Measurements from ENCODE around the gene SCAPER.
"Not testable (repeated sequence)": the region's sequence is repeated elsewhere in the genome, so short reads cannot be mapped to it uniquely, and the experiment has no call there.

Gene SCAPER

DNA sequence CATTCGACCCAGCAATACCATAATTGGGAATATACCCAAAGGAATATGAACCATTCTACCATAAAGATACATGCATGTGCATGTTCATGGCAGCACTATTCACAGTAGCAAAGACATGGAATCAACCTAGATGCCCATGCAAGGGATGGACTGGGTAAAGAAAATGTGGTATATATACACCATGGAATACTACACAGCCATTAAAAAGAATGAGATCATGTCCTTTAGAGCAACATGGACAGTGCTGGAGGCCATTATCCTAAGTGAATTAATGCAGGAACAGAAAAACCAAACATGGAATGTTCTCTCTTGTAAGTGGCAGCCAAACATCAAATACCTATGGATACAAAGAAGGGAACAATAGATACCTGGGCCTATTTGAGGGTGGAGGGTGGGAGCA, 601.2 kb downstream of the SCAPER start:
- DNase-seq: no peak

DNA sequence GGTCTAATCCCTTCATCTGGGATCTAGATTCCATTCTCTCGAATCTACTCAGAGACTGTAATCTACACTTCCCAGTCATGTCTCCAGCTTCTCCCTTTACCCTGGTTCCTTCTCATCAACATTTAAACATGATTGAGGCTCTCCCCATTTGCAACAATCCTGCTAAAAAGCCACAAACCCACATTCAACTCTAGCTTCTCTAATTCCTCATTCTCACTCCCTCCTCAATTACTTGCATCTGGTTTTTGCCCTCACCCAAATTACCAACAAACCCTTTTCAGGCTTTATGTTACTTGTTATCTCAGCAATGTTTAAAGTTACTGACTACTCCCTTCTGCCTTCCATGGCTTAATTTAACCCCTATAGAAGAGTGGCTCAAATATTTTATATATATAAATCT, 605.4 kb downstream of the SCAPER start:
- peak; percentile 16 for DNase-seq

DNA sequence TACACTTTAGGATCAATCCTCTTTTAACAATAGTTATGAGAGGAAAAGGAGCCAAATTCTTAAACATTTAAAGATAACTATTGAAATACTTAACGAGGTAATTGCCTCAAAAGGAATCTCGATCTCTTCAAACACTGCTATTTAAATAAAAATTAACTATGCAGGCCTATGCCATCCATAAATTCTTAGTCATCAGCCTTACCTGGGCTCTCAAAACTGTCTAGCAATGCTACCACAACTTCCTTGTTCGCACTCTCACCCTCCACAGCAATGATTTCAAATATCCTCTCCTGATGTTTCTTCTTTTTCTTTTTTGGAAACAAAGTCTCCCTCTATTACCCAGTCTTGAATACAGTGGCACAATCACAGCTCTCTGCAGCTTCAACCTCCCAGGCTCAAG, 606.2 kb downstream of the SCAPER start:
- DNase-seq: no peak

DNA sequence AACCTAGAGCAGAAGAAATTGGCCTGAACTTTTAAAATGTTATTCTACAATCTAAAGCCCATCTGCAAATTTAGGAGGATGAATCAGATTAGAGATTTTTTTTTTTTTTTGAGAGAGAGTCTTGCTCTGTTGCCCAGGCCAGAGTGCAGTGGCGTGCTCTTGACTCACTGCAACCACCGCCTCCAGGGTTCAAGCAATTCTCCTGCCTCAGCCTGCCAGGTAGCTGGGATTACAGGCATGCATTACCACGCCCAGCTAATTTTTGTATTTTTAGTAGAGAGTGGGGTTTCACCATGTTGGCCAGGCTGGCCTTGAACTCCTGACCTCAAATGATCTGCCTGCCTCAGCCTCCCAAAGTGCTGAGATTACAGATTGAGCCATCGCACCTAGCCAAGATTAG, 607.2 kb downstream of the SCAPER start:
- not testable (repeated sequence) for DNase-seq
